Measurements from ENCODE around the gene SPEG.

- TF ChIP-seq CTCF (conservative IDR thresholded peaks at IDR 0.05; ENCODE audit: low read depth in 2 of 2), result no peak
- TF ChIP-seq JUNB (IDR thresholded peaks at IDR 0.05; ENCODE audit: unreplicated experiment), result no peak
- no peak for TF ChIP-seq ETS1 (IDR thresholded peaks at IDR 0.05)
Measured at GRCh38 chr2:219491278-219491963, 56.8 kb downstream of the SPEG start.

Measured in GM23338 (cell line).